Endodermal cell (in vitro differentiated cells): Measurements from ENCODE around the gene GRID1. TPM values are rescaled to one million over a fixed set of nuclear protein-coding genes. Genes with fewer than 3 reads are reported as not detected.
A peak's percentile ranks its signal among the peaks of the same experiment; 100 is the strongest.

Experiments
- DNase-seq: peaks from one replicate; pipeline ENCODE4 v3.0.0-alpha.2; 2017
- H3K27ac ChIP-seq: 2 replicates; pipeline ENCODE4 v1.5.1; 2013; ENCODE audit warnings: mild to moderate bottlenecking, low read depth, low read length, moderate library complexity
- H3K27me3 ChIP-seq: 2 replicates; pipeline ENCODE4 v1.6.1; 2013; ENCODE audit warnings: mild to moderate bottlenecking, low read length, moderate library complexity; ENCODE audit not compliant: insufficient read depth, control insufficient read depth, poor library complexity, severe bottlenecking
- H3K36me3 ChIP-seq: 2 replicates; pipeline ENCODE4 v1.7.0; 2013; ENCODE audit warnings: mild to moderate bottlenecking, low read length, moderate library complexity; ENCODE audit not compliant: control insufficient read depth, insufficient read depth
- H3K4me1 ChIP-seq: one replicate; pipeline ENCODE4 v1.7.0; 2013; ENCODE audit warnings: low read length; ENCODE audit not compliant: control insufficient read depth, insufficient read depth
- H3K4me3 ChIP-seq: 2 replicates; pipeline ENCODE4 v1.5.1; 2013; ENCODE audit warnings: mild to moderate bottlenecking, low read length, moderate library complexity
- H3K9ac ChIP-seq: 2 replicates; pipeline ENCODE4 v1.6.1; 2013; ENCODE audit warnings: mild to moderate bottlenecking, low read length, moderate library complexity; ENCODE audit not compliant: poor library complexity, severe bottlenecking; ENCODE audit errors: extremely low read depth
- H3K9me3 ChIP-seq: 2 replicates; pipeline ENCODE4 v1.6.1; 2013; ENCODE audit warnings: mild to moderate bottlenecking, low read length, moderate library complexity; ENCODE audit not compliant: control insufficient read depth
- H3K27ac Mint-ChIP-seq: 2 replicates; pipeline ENCODE4 v1.8.0; 2020; ENCODE audit warnings: mixed read lengths
- H3K27me3 Mint-ChIP-seq: 2 replicates; pipeline ENCODE4 v1.8.0; 2021; ENCODE audit warnings: mild to moderate bottlenecking, mixed read lengths; ENCODE audit not compliant: insufficient read depth
- H3K36me3 Mint-ChIP-seq: 2 replicates; pipeline ENCODE4 v1.8.0; 2020; ENCODE audit warnings: low read depth, mixed read lengths
- H3K4me1 Mint-ChIP-seq: 2 replicates; pipeline ENCODE4 v1.8.0; 2020; ENCODE audit warnings: mixed read lengths
- H3K4me3 Mint-ChIP-seq: 2 replicates; pipeline ENCODE4 v1.8.0; 2020; ENCODE audit warnings: mild to moderate bottlenecking, moderate library complexity, mixed read lengths
- H3K9me3 Mint-ChIP-seq: 2 replicates; pipeline ENCODE4 v1.8.0; 2020; ENCODE audit warnings: mild to moderate bottlenecking, mixed read lengths
- WGBS, 2 experiments: methylation state at CpG; one replicate each; pipeline versions ENCODE4 v1.1.5 to v1.1.7; 2013; ENCODE audit warnings: missing lambda C conversion rate in 2 of 2, mixed read lengths in 1 of 2; ENCODE audit not compliant: insufficient coverage in 1 of 2, insufficient read length in 1 of 2; 5-methylcytosine and 5-hydroxymethylcytosine counted together
- total RNA-seq, 2 donors: library from RNA; stranded (reverse); fragmentation: NEBNext Ultra II Directional in 1 of 2; extraction: Animal tissue kit (Norgen Biotek cat#: 25700) in 1 of 2; gene quantifications; 2 replicates in 1 of 2; 3 replicates in 1 of 2; pipeline ENCODE4 v1.2.1, GENCODE V29; 2021
- TF ChIP-seq, protein P1 (sequence below): fragments of 200-600 bp; sonication (generic); conservative IDR thresholded peaks from 2 replicates; pipeline ENCODE4 v1.5.0; 2021; ENCODE audit warnings: antibody characterized with exemption, mild to moderate bottlenecking

The GRID1 gene
- total RNA-seq, 2 donors from 2014 or later = 0.13 to 0.53 TPM

DNA sequence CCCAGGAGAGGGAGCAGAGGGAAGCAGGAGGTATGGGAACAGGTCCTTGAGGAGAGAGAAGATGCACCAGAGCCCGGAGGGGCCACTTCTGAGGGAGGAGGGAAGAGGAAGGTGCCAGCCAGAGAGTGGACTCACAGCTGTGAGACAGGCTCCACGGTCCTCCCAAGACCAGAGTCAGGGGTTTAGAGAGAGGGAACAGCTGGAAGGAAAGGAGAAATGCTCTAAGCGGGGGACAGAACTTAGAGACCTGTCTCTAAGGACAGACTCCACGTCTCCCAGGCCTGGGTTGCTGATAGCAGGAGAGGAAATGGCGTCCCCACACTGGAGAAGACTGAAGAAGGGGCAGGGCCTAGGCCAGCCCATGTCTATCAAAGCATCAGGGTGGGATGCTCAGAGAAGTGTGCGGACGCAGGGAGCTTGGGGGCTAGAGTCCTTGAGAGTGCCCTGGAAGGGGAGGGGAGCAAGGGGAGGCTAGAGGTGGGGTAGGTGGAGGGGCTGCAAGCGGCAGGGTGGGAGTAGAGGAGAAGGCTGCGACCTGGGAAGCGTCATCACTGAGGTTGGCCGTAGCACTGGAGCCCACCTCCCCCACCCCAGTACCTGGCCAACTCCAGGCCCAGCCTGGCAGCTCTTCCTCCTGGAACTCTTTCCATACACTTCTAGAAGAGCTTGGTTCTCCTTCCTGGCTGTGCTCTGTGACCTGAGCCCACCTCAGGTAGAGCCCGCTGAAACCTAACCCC lies 25.6 kb upstream of the GRID1 start:
- no peaks in the 10 kb centered on the region for H3K9me3 Mint-ChIP-seq
- no peak overlapping the region for H3K4me3 ChIP-seq
- H3K27ac Mint-ChIP-seq = no peak overlapping the region
- H3K36me3 Mint-ChIP-seq = no peaks in the 10 kb centered on the region
- TF ChIP-seq, protein P1, sequence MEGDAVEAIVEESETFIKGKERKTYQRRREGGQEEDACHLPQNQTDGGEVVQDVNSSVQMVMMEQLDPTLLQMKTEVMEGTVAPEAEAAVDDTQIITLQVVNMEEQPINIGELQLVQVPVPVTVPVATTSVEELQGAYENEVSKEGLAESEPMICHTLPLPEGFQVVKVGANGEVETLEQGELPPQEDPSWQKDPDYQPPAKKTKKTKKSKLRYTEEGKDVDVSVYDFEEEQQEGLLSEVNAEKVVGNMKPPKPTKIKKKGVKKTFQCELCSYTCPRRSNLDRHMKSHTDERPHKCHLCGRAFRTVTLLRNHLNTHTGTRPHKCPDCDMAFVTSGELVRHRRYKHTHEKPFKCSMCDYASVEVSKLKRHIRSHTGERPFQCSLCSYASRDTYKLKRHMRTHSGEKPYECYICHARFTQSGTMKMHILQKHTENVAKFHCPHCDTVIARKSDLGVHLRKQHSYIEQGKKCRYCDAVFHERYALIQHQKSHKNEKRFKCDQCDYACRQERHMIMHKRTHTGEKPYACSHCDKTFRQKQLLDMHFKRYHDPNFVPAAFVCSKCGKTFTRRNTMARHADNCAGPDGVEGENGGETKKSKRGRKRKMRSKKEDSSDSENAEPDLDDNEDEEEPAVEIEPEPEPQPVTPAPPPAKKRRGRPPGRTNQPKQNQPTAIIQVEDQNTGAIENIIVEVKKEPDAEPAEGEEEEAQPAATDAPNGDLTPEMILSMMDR = no peak
- no peak for DNase-seq
- peaks cover 17% of the 10 kb centered on the region for H3K27me3 ChIP-seq
- H3K4me1 ChIP-seq = no peaks in the 10 kb centered on the region
- H3K9ac ChIP-seq = no peak overlapping the region
- no peak overlapping the region for H3K4me3 Mint-ChIP-seq
- peaks cover 16% of the 10 kb centered on the region for H3K4me1 Mint-ChIP-seq
- peaks cover 42% of the 10 kb centered on the region for H3K27me3 Mint-ChIP-seq
- H3K27ac ChIP-seq = no peak overlapping the region
- WGBS, 2 experiments = 61 to 84% methylated on average over 2 to 12 of the region's 12 CpGs
- H3K36me3 ChIP-seq = no peaks in the 10 kb centered on the region
- no peaks in the 10 kb centered on the region for H3K9me3 ChIP-seq

DNA sequence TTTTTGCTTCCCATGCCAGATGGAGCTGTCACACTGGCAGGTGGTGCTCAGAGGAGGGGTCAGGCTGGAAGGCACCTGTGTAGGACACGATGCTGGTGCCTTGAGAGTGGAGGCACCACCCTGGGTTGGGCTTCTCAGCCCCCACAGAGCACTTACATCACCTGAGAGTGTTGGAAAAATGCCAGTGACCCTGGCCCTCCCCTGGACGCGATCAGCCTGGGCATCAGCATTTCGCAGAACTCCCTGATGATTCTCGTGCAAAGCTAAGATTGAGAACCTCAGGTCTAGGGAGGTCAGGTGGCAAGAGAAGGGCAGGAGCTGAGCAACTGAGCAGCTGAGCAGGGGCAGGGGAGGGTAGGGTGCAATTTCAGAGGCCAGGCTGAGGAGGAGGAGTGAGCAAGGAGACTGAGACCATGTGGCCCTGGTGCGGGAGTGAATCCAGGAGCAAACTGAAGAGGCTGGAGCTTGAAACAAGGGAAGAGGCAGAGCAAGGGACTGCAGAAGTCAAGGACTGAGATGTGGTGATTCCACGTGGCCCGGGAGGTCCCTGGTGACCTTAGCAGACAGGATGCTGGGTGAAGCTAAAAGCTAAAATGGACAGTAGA lies 24.7 kb upstream of the GRID1 start:
- Mint-ChIP-seq H3K27ac (no peak overlapping the region), H3K27me3 (peaks cover 42% of the 10 kb centered on the region), H3K4me3 (no peak overlapping the region), H3K4me1 (peaks cover 16% of the 10 kb centered on the region), H3K9me3 (no peaks in the 10 kb centered on the region), H3K36me3 (no peaks in the 10 kb centered on the region)
- H3K4me1 ChIP-seq = no peaks in the 10 kb centered on the region
- TF ChIP-seq, protein P1 = no peak
- WGBS, 2 experiments = 89 to 94% methylated on average over 5 to 8 of the region's 8 CpGs
- peaks cover 13% of the 10 kb centered on the region for H3K27me3 ChIP-seq
- H3K9ac ChIP-seq = no peak overlapping the region
- H3K9me3 ChIP-seq = no peaks in the 10 kb centered on the region
- no peak overlapping the region for H3K27ac ChIP-seq
- no peaks in the 10 kb centered on the region for H3K36me3 ChIP-seq
- no peak overlapping the region for H3K4me3 ChIP-seq
- no peak for DNase-seq

DNA sequence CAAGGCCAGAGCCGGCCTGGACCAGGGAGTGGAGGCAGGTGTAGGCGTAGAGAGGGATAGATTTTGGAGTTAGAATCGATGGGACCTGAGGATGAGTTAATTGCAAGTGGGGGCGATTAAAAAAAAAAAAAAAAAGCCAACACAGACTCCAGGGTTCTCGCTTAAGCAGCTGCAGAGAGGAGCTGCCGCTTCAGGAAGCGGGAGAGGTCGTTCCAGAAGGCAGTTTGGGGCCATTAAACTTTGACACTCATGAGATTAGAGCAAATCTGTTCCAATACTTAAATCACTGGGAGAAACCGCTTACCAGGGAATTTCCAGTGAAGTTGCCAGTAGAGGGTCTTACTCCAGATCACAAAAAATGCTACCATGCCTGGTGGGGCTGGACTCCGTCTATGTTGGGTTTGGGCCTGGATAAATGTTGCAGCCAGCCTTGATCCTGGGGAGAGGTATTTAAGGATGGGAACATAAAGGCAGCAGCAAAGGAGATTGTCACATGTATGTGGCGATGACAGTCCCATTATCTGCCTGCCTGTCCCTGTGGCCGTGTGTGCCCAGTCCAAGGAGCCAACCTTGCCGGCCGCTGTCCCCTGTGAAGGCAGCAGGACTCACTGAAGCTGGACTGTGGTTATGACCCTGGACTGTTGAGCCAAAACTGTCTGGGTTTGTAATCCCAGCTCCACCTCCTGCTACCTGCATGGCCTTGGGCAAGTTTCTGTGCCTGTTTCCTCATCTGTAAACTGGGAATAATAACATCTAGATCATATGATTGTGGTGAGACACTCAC lies 23.9 kb upstream of the GRID1 start:
- no peaks in the 10 kb centered on the region for H3K36me3 Mint-ChIP-seq
- no peaks in the 10 kb centered on the region for H3K9me3 Mint-ChIP-seq
- H3K4me1 Mint-ChIP-seq = peaks cover 16% of the 10 kb centered on the region
- Histone ChIP-seq H3K27me3 (peaks cover 13% of the 10 kb centered on the region), H3K9me3 (no peaks in the 10 kb centered on the region), H3K27ac (no peak overlapping the region), H3K4me1 (no peaks in the 10 kb centered on the region), H3K9ac (no peak overlapping the region), H3K36me3 (no peaks in the 10 kb centered on the region), H3K4me3 (no peak overlapping the region)
- no peak for DNase-seq
- TF ChIP-seq, protein P1 = no peak
- H3K4me3 Mint-ChIP-seq = peak overlapping the region; percentile 51
- H3K27ac Mint-ChIP-seq = no peak overlapping the region
- peaks cover 46% of the 10 kb centered on the region for H3K27me3 Mint-ChIP-seq
- 82 to 83% methylated on average over 8 to 14 of the region's 14 CpGs for WGBS, 2 experiments
